GM18868 (cell line): ENCODE measurements around the gene WFIKKN1.
A peak's percentile ranks its signal among the peaks of the same experiment; 100 is the strongest.

ENCODE experiments used
- ATAC-seq: cut with Tn5 transposase; IDR thresholded peaks from one replicate; pipeline ENCODE4 v1.9.1; 2021; ENCODE audit warnings: mild to moderate bottlenecking, moderate library complexity; ENCODE audit not compliant: unreplicated experiment

WFIKKN1 gene

GRCh38 chr16:630815-631405 lies at the start of gene WFIKKN1:
WFIKKN1 (plus strand) TSS chr16:630985; CDS start chr16:631254, 269 bp downstream.
- no peak for ATAC-seq

- ATAC-seq, result no peak
Measured at GRCh38 chr16:582218-582613, 48.6 kb upstream of the WFIKKN1 start.

GRCh38 chr16:582614-583331 lies 48.0 kb upstream of the WFIKKN1 start:
- no peak for ATAC-seq

GRCh38 chr16:583470-583814 lies 47.3 kb upstream of the WFIKKN1 start:
- no peak for ATAC-seq

GRCh38 chr16:583815-584591 lies 46.8 kb upstream of the WFIKKN1 start:
- no peak for ATAC-seq

GRCh38 chr16:585351-585750 lies 45.4 kb upstream of the WFIKKN1 start:
- no peak for ATAC-seq

- no peak for ATAC-seq
Measured at GRCh38 chr16:586047-586644, 44.6 kb upstream of the WFIKKN1 start.

GRCh38 chr16:586645-587590 lies 43.9 kb upstream of the WFIKKN1 start:
- no peak for ATAC-seq

- peak; percentile 1 for ATAC-seq
Measured at GRCh38 chr16:588639-588888, 42.2 kb upstream of the WFIKKN1 start.

- ATAC-seq, result peak; percentile 71
Measured at GRCh38 chr16:588889-589657, 41.7 kb upstream of the WFIKKN1 start.

GRCh38 chr16:589658-590187 lies 41.1 kb upstream of the WFIKKN1 start, which contains the start of gene RAB40C:
RAB40C (plus strand) TSS chr16:590066; CDS start chr16:590292, 226 bp downstream.
- ATAC-seq, result peak; percentile 78

- ATAC-seq, result no peak
Measured at GRCh38 chr16:590188-590814, 40.5 kb upstream of the WFIKKN1 start.

- ATAC-seq, result no peak
Measured at GRCh38 chr16:590815-591200, 40.0 kb upstream of the WFIKKN1 start.

- no peak for ATAC-seq
Measured at GRCh38 chr16:591231-591630, 39.6 kb upstream of the WFIKKN1 start.

- ATAC-seq, result no peak
Measured at GRCh38 chr16:591892-592517, 38.8 kb upstream of the WFIKKN1 start.

GRCh38 chr16:592518-593306 lies 38.1 kb upstream of the WFIKKN1 start:
- no peak for ATAC-seq

GRCh38 chr16:593406-593805 lies 37.4 kb upstream of the WFIKKN1 start:
- ATAC-seq, result no peak

- ATAC-seq, result no peak
Measured at GRCh38 chr16:593807-594206, 37.0 kb upstream of the WFIKKN1 start.
